Activated T-cell treated with anti-CD3 and anti-CD28 coated beads, Interleukin-2, amount 50 U/mL, for 24 hours (primary cell): ENCODE measurements around the gene RNF166.
A peak's percentile ranks its signal among the peaks of the same experiment; 100 is the strongest.

Experiments used
- DNase-seq: peaks from one replicate; pipeline ENCODE4 v3.0.0-alpha.2; 2020
- H3K27ac Mint-ChIP-seq: 2 replicates; pipeline ENCODE4 v1.8.0; 2020; ENCODE audit warnings: mild to moderate bottlenecking, mixed read lengths
- H3K27me3 Mint-ChIP-seq: 2 replicates; pipeline ENCODE4 v1.8.0; 2020; ENCODE audit warnings: mixed read lengths
- H3K36me3 Mint-ChIP-seq: 2 replicates; pipeline ENCODE4 v1.8.0; 2020; ENCODE audit warnings: low read depth, mixed read lengths
- H3K4me1 Mint-ChIP-seq: 2 replicates; pipeline ENCODE4 v1.8.0; 2020; ENCODE audit warnings: low read depth, mixed read lengths
- H3K4me3 Mint-ChIP-seq: 2 replicates; pipeline ENCODE4 v1.8.0; 2020; ENCODE audit warnings: mild to moderate bottlenecking, moderate library complexity, mixed read lengths
- H3K9me3 Mint-ChIP-seq: 2 replicates; pipeline ENCODE4 v1.8.0; 2020; ENCODE audit warnings: mixed read lengths

The RNF166 gene

DNA sequence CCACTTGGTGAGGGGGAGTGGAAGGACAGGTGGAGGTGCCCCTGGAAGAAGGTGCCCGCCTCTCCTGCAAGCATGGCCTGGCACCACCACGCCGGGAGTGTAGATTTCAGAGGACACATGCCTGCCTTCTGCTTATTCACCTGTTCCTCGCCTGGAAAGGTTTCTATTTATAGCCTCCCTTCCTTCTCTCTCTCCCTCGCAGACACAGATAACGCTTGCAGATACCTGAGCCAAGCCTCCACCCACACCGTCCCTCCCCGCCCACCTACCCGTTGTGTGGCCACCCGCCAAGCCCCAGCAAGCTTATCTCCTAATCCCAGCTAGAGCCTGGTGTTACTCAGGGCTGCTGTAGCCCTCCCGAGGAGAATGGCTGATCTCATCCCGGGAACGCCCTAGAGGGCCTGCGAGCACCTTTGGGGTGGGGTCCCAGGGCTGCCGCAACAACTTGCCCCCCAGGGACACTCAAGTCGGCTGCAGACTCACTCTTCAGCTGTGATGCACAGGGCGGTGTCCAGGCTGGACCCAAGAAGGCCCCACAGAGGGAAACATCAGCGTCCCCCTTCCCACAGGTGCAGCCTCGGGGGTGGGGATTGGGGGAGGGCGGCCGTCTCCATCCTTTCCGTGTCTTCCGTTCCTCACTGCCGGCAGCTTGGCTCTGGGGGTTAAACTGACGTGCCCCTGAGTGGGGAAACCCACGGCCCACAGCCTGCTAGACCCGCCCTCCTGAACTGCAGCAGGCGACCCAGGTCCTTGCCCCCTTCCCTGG is 18.0 kb downstream of the RNF166 start:
- Mint-ChIP-seq H3K4me3 (no peak overlapping the region), H3K9me3 (no peaks in the 10 kb centered on the region), H3K27ac (peak overlapping the region; percentile 11), H3K36me3 (no peaks in the 10 kb centered on the region), H3K27me3 (no peaks in the 10 kb centered on the region), H3K4me1 (peaks cover 58% of the 10 kb centered on the region)
- no peak for DNase-seq

DNA sequence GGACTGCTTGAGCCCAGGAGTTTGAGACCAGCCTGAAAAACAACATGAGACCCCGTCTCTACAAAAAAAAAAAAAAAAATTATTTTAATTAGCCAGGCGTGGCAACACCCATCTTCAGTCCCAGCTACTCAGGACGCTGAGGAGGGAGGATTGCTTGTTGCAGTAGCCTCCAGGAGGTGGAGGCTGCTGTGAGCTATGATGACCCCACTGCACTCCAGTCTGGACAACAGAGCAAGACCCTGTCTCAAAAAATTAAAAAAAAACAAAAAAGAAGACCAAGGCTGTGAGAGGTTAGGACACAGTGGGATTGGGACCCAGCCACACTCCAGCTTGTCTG is 18.6 kb downstream of the RNF166 start:
- H3K4me1 Mint-ChIP-seq: peaks cover 52% of the 10 kb centered on the region

DNA sequence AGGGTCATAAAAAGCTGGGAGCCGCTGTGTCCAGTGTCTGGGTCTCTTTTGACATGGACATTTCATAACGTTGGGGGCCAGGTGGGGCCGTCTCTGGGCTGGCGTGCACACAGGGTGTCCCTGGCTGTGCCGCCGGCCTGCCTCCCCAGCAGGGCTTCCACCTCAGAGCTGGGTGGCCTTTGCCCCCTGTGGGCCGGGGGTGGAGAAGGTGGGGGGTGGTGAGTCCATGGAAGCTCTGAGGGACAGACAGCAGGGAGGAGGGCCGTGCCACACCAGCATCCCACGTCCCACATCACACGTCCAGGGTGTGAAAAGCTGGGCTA is 19.0 kb downstream of the RNF166 start:
- Mint-ChIP-seq H3K27me3 (no peaks in the 10 kb centered on the region), H3K4me1 (peaks cover 51% of the 10 kb centered on the region), H3K4me3 (no peak overlapping the region), H3K9me3 (no peaks in the 10 kb centered on the region), H3K36me3 (no peaks in the 10 kb centered on the region), H3K27ac (no peak overlapping the region)
- DNase-seq: no peak

More for the DNA sequence above, 18.6 kb downstream of the RNF166 start:
- no peaks in the 10 kb centered on the region for H3K9me3 Mint-ChIP-seq
- no peaks in the 10 kb centered on the region for H3K27me3 Mint-ChIP-seq
- no peak overlapping the region for H3K27ac Mint-ChIP-seq
- DNase-seq: no peak
- no peaks in the 10 kb centered on the region for H3K36me3 Mint-ChIP-seq
- no peak overlapping the region for H3K4me3 Mint-ChIP-seq

DNA sequence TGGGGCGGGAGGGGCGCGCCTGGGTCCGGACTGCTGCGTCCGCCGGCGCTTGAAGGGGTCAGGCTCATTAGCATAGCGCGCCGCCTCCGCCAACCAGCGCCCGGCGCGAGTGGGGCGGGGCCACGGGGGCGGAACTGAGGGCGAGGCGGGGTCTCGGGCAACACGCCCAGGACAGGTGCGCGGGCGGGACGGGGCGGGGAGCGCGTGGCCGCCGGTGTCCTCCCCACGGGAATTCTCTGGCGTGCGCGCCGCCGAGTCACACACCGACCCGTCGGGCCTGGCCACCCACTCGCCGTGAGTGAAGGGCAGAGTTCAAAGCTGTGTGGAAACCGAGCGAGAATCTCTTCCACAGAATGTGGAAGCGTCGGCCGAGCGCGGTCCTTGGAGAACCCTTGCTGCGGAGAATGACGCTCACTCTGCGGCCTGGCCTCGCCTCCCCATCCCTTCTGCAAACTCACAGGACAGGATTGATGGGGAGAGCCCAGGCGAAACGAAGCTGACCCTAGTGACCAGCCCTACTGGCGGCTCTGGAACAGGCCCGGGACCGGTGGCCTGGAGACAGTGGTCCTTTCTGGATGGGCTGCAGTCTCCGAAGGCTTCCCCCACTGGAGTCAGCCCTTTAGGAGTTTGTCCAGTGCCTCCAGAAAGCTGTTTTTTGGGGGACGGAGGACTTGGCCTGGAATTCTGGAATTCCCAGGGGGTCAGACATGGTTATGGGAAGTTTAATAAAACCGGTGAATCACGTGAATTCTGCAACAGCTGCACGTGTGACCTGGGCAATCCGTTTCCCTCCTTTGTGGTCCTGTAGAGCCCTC is 19.6 kb downstream of the RNF166 start, which contains the start of gene SNAI3:
Gene SNAI3 (minus strand): TSS at position 69 of the 815 bp plus-strand sequence. CDS start 101 bp downstream, outside the sequence.
- Mint-ChIP-seq H3K27ac (peak within 1 kb of the TSS; percentile 44), H3K4me3 (peak within 1 kb of the TSS; percentile 79), H3K36me3 (no peaks in the 10 kb centered on the region), H3K27me3 (no peaks in the 10 kb centered on the region), H3K9me3 (no peaks in the 10 kb centered on the region), H3K4me1 (peaks cover 51% of the 10 kb centered on the region)
- DNase-seq: peak; percentile 93

DNA sequence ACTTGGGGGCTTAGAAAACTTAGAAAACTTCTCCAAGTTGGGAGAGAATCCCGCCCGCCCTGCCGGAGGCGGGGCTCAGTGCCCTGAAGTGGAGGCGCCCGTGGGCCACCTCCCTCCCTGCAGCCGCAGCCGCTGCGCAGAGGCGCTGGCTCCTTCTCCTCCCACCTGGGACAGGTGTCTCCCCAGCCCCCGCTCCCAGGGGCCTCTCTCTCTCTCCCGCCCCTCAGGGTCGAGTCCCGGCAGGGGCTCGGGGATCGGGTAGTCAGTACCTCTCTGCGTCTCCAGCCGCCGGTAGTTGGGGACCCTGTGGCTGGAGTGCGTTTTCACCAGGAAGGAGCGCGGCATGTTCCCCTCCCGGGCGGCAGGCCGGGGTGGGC is 20.2 kb downstream of the RNF166 start:
- Mint-ChIP-seq H3K27me3 (no peaks in the 10 kb centered on the region), H3K27ac (peak overlapping the region; percentile 44), H3K4me3 (peak overlapping the region; percentile 79), H3K4me1 (peaks cover 51% of the 10 kb centered on the region), H3K9me3 (no peaks in the 10 kb centered on the region), H3K36me3 (no peaks in the 10 kb centered on the region)
- DNase-seq: no peak

DNA sequence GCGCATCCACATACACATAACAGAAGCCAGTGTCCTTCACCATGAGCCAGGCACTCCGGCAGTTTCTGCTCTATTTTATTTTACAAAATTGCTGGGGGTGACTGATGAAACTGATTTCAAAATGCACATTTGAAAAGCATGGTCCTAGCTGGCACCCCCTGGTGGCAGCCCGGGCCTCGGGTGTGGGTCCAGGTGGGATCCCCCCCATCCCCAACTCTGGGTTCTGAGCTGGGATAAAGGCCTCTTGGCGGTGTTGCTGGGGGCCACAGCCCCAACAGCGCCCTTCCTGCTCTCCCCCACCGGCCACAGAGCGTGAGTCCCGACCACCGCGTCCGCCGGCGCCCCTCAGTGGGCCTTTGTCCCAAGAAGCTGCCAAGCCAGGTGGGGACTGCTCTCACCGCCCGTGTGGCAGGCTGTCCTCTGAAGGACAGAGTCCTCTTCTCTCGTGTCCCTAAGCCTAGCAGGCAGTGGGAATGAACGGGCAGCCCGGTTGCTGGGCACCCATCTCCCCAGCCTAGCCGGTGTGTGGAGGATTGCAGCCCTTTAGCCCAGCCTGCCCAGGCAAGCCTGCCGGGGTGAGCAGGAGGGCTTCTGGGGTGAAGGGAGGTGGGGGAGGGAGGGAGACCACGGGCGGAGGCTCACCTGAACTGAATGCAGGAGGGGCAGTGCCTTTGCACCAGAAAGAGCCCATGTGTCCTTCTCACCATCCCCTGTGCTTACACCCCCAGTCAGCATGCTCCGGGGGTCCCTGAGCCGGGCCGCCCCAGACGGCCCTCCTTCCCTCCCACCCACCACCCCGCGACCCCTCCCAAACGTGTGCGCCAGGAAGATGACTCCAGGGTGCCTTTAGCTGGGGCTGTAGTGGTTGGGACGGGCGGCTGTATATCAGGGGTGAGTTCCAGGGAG is 20.8 kb downstream of the RNF166 start:
- H3K36me3 Mint-ChIP-seq: no peaks in the 10 kb centered on the region
- H3K4me3 Mint-ChIP-seq: peak overlapping the region; percentile 79
- no peaks in the 10 kb centered on the region for H3K27me3 Mint-ChIP-seq
- peak; percentile 75 for DNase-seq
- peak overlapping the region; percentile 22 for H3K27ac Mint-ChIP-seq
- no peaks in the 10 kb centered on the region for H3K9me3 Mint-ChIP-seq
- peaks cover 49% of the 10 kb centered on the region for H3K4me1 Mint-ChIP-seq

DNA sequence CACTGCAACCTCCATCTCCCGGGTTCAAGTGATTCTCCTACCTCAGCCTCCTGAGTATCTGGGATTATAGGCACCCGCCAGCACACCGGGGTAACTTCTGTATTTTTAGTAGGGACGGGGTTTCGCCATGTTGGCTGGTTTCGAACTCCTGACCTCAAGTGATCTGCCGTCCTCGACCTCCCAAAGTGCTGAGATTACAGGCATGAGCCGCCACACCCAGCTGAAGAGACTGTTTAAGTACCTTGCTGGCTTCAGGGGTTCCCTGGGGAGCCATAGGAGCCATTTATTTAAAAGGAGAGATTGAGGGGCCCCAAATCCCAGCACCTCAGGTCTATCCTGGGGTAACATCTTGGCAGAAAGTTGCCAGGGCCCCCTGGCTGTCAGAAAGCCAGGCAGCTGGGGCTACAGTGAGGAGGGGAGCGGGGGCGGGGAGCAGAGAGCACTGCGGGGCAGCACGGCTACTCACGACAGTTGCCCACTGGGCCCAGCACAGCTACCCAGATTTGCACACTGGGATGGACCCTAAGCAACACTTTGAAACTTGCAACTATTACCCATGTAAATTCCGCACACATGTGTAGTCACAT is 21.5 kb downstream of the RNF166 start:
- Mint-ChIP-seq H3K27me3 (no peaks in the 10 kb centered on the region), H3K4me3 (peak overlapping the region; percentile 79), H3K27ac (peak overlapping the region; percentile 50), H3K36me3 (peaks cover 2% of the 10 kb centered on the region), H3K4me1 (peaks cover 49% of the 10 kb centered on the region), H3K9me3 (no peaks in the 10 kb centered on the region)
- DNase-seq: no peak

DNA sequence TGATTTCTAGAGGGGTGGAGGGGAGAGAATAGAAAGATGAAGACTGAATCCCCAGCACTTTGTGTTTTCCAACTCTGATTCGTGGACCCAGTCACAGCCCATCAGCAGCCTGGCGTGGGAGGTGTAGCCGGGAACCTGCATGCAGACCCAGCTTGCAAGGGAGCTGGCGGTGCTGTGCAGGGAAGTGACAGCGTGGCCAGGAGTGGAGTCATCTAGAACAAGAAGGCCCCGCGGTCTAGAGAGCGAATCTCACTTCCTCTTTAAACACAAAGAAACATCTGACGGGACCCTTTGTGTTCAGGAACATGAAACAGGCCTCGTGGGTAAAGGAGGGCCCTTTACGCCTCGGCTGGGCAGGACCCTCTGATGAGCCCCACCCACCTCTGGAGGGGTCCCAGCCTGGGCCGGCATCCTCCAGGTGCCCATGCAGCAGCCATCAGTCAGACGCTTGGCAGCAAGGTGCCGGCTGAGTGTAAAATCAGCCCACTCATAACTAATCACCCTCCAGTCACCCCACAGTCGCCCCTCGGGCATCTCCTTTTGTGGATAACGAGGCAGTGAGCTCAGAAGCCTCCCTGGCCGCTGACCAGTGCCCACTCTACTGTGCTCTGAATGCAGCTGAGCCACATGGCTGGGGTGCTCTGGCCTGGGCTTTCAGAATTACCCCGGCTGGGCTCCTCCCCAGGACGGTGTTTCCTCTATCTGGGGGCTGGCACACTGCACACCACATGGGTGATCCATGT is 24.3 kb downstream of the RNF166 start:
- peak overlapping the region; percentile 94 for H3K27ac Mint-ChIP-seq
- peak overlapping the region; percentile 64 for H3K4me3 Mint-ChIP-seq
- peak; percentile 80 for DNase-seq
- H3K4me1 Mint-ChIP-seq: peaks cover 43% of the 10 kb centered on the region
- peaks cover 3% of the 10 kb centered on the region for H3K36me3 Mint-ChIP-seq
- no peaks in the 10 kb centered on the region for H3K9me3 Mint-ChIP-seq
- H3K27me3 Mint-ChIP-seq: no peaks in the 10 kb centered on the region

DNA sequence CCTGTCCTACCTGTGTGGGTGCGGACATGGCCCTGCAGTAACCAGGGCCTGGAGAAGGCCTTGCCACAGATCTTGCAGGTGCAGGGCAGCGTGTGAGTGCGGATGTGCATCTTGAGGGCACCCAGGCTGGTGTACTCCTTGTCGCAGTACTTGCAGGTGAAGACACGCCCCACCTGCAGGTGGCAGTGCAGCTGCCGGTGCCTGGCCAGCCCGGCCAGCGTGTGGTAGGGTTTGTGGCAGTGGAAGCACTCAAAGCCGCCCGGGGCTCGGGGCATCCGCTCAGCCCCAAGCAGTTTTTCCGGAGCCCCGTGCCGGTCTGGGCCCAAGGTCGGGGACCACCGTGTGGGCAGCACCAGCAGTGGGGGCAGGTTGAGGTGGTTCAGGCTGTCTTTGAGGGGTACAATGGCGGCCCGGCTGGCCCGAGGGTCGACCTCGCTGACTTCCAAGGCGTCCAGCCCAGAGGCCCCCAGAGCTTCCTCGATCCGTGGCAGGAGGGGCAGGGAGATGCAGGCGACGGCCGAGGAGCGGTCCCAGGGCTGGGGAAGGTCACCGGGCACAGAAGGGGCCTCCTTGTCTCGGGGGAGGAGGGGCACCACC is 25.0 kb downstream of the RNF166 start:
- Mint-ChIP-seq H3K4me1 (peaks cover 43% of the 10 kb centered on the region), H3K27ac (peak overlapping the region; percentile 94), H3K9me3 (no peaks in the 10 kb centered on the region), H3K27me3 (no peaks in the 10 kb centered on the region), H3K4me3 (peak overlapping the region; percentile 64), H3K36me3 (peaks cover 4% of the 10 kb centered on the region)
- DNase-seq: peak; percentile 65

DNA sequence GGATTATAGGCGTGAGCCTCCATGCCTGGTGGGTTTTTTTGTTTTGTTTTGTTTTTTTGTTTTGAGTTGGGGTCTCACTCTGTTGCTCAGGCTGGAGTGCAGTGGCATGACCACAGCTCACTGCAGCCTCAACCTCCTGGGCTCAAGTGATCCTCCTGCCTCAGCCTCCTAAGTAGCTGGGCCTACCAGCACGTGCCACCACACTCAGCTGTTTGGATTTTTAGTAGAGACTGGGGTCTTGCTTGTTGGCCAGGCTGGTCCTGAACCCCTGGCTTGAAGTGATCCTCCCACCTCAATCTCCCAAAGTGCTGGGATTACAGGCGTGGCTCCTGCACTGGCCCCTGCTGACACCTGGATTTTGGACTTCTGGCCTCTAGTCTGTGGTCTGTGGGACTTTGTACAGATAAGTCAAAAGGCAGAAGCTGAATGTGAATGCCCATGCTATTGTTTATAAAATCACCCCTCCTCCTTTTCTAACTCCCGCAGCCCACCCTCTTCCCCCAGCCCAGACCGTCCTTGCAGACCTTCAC is 25.6 kb downstream of the RNF166 start:
- Mint-ChIP-seq H3K36me3 (peaks cover 4% of the 10 kb centered on the region), H3K4me3 (no peak overlapping the region), H3K27ac (peak overlapping the region; percentile 94), H3K4me1 (peaks cover 43% of the 10 kb centered on the region), H3K9me3 (no peaks in the 10 kb centered on the region), H3K27me3 (no peaks in the 10 kb centered on the region)
- no peak for DNase-seq

DNA sequence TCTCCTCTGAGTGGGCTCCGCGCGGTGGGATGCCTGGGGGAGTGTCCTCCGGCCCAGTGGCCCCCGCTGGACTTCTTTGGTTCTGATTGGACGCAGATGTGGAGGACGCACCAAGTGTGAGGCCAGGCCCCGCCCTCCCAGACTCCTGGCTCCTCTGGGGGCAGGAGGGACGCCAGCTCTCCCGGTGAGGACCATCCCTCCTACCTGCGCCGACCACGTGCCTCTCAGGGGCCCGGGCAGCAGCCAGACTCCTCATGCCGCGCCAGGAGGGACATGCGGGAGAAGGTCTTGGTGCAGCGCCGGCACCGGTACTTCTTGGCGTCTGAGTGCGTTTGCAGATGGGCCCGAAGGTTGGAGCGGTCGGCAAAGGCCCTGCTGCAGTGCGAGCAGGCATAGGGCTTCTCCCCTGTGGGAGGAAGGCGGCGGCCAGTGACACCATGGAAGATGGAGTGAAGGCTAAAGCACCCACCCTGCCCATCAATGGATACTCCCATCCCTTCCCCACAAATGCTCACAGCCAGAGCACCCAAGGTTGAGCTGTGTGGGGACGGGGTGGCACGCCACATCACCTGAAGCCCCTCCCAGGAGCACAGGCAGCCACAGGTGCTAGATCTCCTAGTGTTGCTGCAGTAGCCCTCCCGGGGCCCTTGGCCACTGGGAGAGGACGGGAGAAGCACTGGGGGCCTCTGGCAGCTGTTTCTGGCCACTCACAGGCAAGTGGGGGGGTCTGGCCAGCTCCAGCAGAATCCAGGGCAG is 27.8 kb downstream of the RNF166 start:
- no peak for DNase-seq
- Mint-ChIP-seq H3K9me3 (no peaks in the 10 kb centered on the region), H3K36me3 (peaks cover 4% of the 10 kb centered on the region), H3K27ac (no peak overlapping the region), H3K4me1 (peaks cover 21% of the 10 kb centered on the region), H3K4me3 (no peak overlapping the region), H3K27me3 (no peaks in the 10 kb centered on the region)

DNA sequence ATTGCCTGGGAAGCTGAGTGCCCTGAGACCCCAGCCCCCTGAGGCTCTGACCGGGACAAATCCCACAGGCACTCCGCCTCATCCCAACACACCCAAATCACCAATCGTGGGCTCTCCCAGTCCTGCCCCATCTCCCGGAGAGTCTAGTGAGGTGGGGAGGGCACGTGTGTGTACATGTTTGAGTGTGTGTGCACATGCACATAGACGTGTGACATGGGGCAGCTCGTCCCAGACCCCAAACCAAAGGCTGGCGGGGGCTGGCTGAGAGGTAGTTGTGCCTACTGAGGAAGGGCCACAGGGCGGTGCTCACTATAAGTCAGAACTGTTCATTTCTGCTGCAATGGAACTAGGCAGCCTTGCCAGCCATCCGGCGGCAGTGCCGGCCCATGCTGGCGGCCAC is 28.5 kb downstream of the RNF166 start:
- Mint-ChIP-seq H3K27ac (no peak overlapping the region), H3K9me3 (no peaks in the 10 kb centered on the region), H3K36me3 (peaks cover 4% of the 10 kb centered on the region), H3K4me3 (no peak overlapping the region), H3K4me1 (peaks cover 21% of the 10 kb centered on the region), H3K27me3 (no peaks in the 10 kb centered on the region)
- DNase-seq: no peak
